ENCODE data around the gene CRYBG1. TPM values are rescaled to one million over a fixed set of nuclear protein-coding genes. Genes with fewer than 3 reads are reported as not detected.

Gene CRYBG1
- total RNA-seq, 1 experiment from 2014 or later = 19.9 TPM

DNA sequence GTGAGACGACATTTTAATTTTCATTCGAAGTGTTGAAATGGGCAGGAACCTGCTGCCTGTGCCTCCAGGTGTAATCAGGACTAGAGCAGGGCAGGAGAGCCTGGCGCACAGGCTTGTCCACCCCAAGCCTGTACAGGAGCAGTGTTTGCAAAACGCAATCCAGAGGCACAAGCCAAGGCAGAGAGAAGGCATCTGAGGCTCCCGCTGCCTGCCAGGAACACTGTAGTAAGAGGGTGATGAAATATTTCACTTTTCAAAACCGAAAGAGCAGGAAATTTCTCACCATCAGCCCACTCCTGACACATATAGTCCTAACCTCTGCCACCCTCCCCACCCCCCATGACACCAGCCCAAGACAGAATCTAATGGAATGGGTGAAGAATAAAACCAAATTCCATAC lies 136.3 kb downstream of the CRYBG1 start:
- no peaks in the 10 kb centered on the region for H3K79me2 ChIP-seq (ENCODE audit: low read length)
- CTCF ChIA-PET = no interaction called here
- ATAC-seq (no peak), DNase-seq (no peak)
- no peaks in the 10 kb centered on the region for H3K9me2 ChIP-seq (replicated peaks; ENCODE audit: low read length)
- no peaks in the 10 kb centered on the region for H3F3A ChIP-seq (ENCODE audit: low read length, unreplicated experiment)
- no peaks in the 10 kb centered on the region for H3K27me3 ChIP-seq (ENCODE audit: low read length)
- POLR2A ChIA-PET (ENCODE audit: unreplicated experiment) = no interaction called here
- no peaks in the 10 kb centered on the region for H3K9me3 ChIP-seq (ENCODE audit: low read length)
- H2AFZ ChIP-seq (ENCODE audit: low read length) = no peak overlapping the region
- intact Hi-C loops (cut with micrococcal nuclease) = no loop called here
- no TSS peak for BruUV-seq (replicated peaks)
- no peak overlapping the region for H3K27ac ChIP-seq (ENCODE audit: low read length)
- H4K20me1 ChIP-seq (ENCODE audit: low read length) = no peaks in the 10 kb centered on the region
- no peaks in the 10 kb centered on the region for H3K36me3 ChIP-seq (ENCODE audit: low read depth, low read length)
- H3K4me1 ChIP-seq (ENCODE audit: insufficient read depth, low read length) = peaks cover 1% of the 10 kb centered on the region; the same call in 1 of the 2 replicates
- TF ChIP-seq EZH2phosphoT487 (IDR thresholded peaks at IDR 0.05; ENCODE audit: borderline replicate concordance, low read length) (no peak), CTCF (conservative IDR thresholded peaks at IDR 0.05; ENCODE audit: low read depth, low read length) (no peak), EZH2 (IDR thresholded peaks at IDR 0.05; ENCODE audit: low read length, unreplicated experiment) (no peak)
- H3K4me2 ChIP-seq (ENCODE audit: low read length) = no peak overlapping the region
- no peak overlapping the region for H3K4me3 ChIP-seq (ENCODE audit: low read length)
- no peak overlapping the region for H3K9ac ChIP-seq (ENCODE audit: low read length)

DNA sequence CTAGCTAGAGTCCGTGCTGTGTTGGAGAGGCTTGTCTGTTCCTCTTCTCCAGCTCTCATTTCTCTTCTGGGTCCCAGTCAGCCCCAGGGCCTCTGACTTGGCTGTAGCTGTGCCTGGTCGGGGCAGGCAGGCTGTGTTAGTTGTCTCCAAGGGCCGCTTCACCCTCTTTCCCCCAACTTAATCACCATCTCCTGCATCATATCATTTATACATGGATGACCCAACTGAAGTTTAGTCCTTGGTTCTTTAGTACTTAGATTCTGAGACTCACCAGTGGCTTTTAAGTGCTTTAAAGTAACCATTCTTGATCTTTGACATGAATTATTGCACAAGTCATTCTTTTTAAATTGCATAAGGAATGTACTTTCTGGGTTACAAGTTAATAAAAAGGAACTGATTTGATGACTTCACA lies 141.4 kb downstream of the CRYBG1 start:
- Histone ChIP-seq H3K36me3 (ENCODE audit: low read depth, low read length) (no peaks in the 10 kb centered on the region), H3K27me3 (ENCODE audit: low read length) (no peaks in the 10 kb centered on the region), H3K27ac (ENCODE audit: low read length) (no peak overlapping the region), H4K20me1 (ENCODE audit: low read length) (no peaks in the 10 kb centered on the region), H3K4me2 (ENCODE audit: low read length) (0 out of 2 replicates have a peak overlapping the region, but pooled peaks have one; percentile 3), H3K4me1 (ENCODE audit: insufficient read depth, low read length) (peaks cover 14% of the 10 kb centered on the region), H3K9ac (ENCODE audit: low read length) (no peak overlapping the region), H3K4me3 (ENCODE audit: low read length) (no peak overlapping the region), H2AFZ (ENCODE audit: low read length) (no peak overlapping the region), H3K9me3 (ENCODE audit: low read length) (no peaks in the 10 kb centered on the region), H3K9me2 (replicated peaks; ENCODE audit: low read length) (no peaks in the 10 kb centered on the region), H3F3A (ENCODE audit: low read length, unreplicated experiment) (no peaks in the 10 kb centered on the region), H3K79me2 (ENCODE audit: low read length) (no peaks in the 10 kb centered on the region)
- ChIA-PET CTCF (no interaction called here), POLR2A (ENCODE audit: unreplicated experiment) (interaction anchor here (0.6 kb wide), 1 partner anchor 11 kb away, joined by 3 read pairs; no protein-coding TSS in a partner anchor)
- no TSS peak for BruUV-seq (replicated peaks)
- intact Hi-C loops (cut with micrococcal nuclease) = no loop called here
- TF ChIP-seq CTCF (conservative IDR thresholded peaks at IDR 0.05; ENCODE audit: low read depth, low read length) (no peak), EZH2phosphoT487 (IDR thresholded peaks at IDR 0.05; ENCODE audit: borderline replicate concordance, low read length) (no peak), EZH2 (IDR thresholded peaks at IDR 0.05; ENCODE audit: low read length, unreplicated experiment) (no peak)
- no peak for DNase-seq
- ATAC-seq = no peak; the same call in 1 of the 2 replicates

- ATAC-seq (peak; percentile 87), DNase-seq (peak; percentile 48)
- no peak overlapping the region for H3K27ac ChIP-seq (ENCODE audit: low read length)
- no peak for TF ChIP-seq CTCF (conservative IDR thresholded peaks at IDR 0.05; ENCODE audit: low read depth, low read length)
- no peak for TF ChIP-seq EZH2 (IDR thresholded peaks at IDR 0.05; ENCODE audit: low read length, unreplicated experiment)
- no peak for TF ChIP-seq EZH2phosphoT487 (IDR thresholded peaks at IDR 0.05; ENCODE audit: borderline replicate concordance, low read length)
- H3K4me1 ChIP-seq (ENCODE audit: insufficient read depth, low read length) = peaks cover 14% of the 10 kb centered on the region
- ChIA-PET POLR2A (ENCODE audit: unreplicated experiment) (interaction anchor here (0.6 kb wide), 1 partner anchor 10 kb away, joined by 3 read pairs; no protein-coding TSS in a partner anchor), CTCF (no interaction called here)
- peak overlapping the region; percentile 3; the same call in 1 of the 2 replicates for H3K4me2 ChIP-seq (ENCODE audit: low read length)
- no TSS peak for BruUV-seq (replicated peaks)
- no peaks in the 10 kb centered on the region for H3K79me2 ChIP-seq (ENCODE audit: low read length)
- no peak overlapping the region for H3K9ac ChIP-seq (ENCODE audit: low read length)
- no peaks in the 10 kb centered on the region for H3K9me3 ChIP-seq (ENCODE audit: low read length)
- H3F3A ChIP-seq (ENCODE audit: low read length, unreplicated experiment) = no peaks in the 10 kb centered on the region
- no peaks in the 10 kb centered on the region for H4K20me1 ChIP-seq (ENCODE audit: low read length)
- no peaks in the 10 kb centered on the region for H3K36me3 ChIP-seq (ENCODE audit: low read depth, low read length)
- no peak overlapping the region for H3K4me3 ChIP-seq (ENCODE audit: low read length)
- H3K27me3 ChIP-seq (ENCODE audit: low read length) = no peaks in the 10 kb centered on the region
- no peaks in the 10 kb centered on the region for H3K9me2 ChIP-seq (replicated peaks; ENCODE audit: low read length)
- no peak overlapping the region for H2AFZ ChIP-seq (ENCODE audit: low read length)
- intact Hi-C loops (cut with micrococcal nuclease) = no loop called here
Measured at GRCh38 chr6:106502559-106502958, 142.0 kb downstream of the CRYBG1 start.

Data from PC-3 (cell line).